HG03196 (cell line): ENCODE results near the gene NUBP1.

Experiments
- ATAC-seq: cut with Tn5 transposase; IDR thresholded peaks from one replicate; pipeline ENCODE4 v1.9.1; 2021; ENCODE audit not compliant: unreplicated experiment

The NUBP1 gene

DNA sequence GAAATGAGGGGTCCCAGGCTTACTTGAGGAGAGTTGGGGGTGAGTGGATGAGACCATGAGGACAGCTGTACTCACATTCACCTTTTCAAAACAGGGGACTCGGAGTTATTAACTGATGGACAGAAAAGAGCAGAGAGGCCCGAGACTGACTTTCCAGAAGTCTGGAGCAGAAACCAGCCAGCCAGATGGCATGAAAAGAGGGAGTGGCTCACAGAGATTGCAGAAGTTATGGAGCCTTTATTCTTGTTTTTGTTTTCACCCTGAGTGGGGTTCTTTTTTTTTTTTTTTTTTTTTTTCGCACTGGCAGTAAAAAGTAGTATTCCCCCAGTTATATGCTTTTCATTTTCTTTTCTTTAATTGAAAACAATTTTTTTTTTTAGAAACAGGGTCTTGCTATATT is 56.1 kb downstream of the NUBP1 start:
- ATAC-seq = no peak

DNA sequence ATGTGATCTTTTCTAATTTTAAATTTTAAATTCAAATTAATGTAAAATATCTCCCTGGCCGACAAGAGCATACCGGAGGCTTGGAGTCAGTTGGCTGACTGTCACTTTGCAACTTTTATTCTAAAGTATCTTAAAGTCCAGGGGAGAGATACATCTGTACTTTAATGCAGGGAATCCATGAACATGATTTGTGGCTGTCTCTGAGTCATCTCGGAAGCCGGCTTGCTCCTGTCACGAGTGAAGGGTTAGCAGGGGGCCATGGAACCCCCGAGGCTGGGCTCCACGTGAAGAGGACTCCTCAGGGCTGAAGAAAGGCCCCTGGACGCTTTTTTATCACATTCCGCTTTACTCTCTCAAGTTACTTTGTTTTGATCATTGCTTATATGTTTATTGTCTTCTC is 61.7 kb downstream of the NUBP1 start:
- ATAC-seq = no peak

DNA sequence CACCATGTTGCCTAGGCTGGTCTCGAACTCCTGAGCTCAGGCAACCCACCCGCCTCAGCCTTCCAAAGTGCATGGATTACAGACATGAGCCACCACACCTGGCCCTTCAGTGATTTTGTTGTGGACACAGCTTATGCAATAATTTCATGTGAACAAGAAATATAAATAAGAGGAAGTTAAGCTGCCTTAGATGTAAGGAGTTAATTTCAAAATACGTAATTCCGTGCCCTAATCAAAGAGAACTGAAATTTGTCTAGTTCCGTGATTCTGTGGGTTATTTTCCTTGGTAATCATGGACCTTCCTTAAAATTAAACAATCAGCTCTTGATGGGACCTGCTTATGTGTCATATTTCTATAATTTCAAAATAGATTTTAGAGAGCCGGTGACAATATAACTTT is 63.1 kb downstream of the NUBP1 start:
- no peak for ATAC-seq

DNA sequence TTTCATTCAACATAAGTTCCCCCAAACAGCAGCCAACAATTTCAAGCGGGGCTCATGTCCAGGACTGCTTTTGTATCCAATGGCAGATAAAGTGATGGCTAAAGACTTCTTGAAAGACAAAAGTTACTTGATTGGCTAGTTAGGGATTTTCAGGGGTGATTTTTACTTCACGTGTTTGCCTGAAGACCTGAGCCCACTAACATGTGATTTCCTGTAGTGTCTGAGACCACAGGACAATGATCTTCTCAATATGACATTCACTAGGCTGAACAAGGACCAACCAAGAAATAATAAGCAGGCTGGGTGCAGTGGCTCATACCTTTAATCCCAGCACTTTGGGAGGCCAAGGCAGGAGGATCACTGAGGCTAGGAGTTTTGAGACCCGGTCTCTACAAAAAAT is 64.6 kb downstream of the NUBP1 start:
- no peak for ATAC-seq

DNA sequence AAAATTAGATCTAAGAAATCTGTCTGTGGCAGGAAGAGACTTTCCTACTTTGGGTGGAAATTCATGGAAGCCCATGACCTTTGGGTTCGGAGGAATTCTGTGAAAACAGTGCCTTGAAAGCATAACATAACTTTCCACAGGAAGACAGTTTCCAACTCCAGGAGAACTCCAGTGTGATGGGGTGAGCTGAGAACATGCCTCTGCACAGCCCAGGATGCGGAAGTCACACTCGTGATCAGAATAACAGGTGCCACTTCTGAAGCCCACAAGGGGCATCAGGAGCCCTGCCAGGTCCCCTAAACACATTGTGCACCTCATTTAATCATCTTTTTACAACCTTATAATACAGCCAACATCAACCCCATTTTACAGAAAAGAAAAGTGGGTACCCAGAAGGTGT is 65.2 kb downstream of the NUBP1 start:
- no peak for ATAC-seq

DNA sequence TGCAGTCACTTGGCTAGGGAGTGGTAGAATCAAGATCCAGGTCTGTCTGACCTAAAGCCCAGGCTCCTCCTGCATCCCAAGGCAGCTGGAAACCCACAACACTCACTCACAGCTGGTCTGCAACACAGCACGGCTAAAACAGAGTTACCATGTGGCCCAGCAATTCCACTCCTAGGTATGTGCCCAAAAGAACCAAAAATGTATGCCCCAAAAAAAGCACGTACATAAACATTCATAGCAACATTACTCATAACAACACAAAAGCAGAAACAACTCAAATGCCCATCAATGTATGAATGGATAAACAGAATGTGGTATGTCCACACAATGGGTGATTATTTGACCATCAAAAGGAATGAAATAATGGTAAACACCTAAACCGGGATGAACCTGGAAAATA is 66.1 kb downstream of the NUBP1 start:
- ATAC-seq = no peak

DNA sequence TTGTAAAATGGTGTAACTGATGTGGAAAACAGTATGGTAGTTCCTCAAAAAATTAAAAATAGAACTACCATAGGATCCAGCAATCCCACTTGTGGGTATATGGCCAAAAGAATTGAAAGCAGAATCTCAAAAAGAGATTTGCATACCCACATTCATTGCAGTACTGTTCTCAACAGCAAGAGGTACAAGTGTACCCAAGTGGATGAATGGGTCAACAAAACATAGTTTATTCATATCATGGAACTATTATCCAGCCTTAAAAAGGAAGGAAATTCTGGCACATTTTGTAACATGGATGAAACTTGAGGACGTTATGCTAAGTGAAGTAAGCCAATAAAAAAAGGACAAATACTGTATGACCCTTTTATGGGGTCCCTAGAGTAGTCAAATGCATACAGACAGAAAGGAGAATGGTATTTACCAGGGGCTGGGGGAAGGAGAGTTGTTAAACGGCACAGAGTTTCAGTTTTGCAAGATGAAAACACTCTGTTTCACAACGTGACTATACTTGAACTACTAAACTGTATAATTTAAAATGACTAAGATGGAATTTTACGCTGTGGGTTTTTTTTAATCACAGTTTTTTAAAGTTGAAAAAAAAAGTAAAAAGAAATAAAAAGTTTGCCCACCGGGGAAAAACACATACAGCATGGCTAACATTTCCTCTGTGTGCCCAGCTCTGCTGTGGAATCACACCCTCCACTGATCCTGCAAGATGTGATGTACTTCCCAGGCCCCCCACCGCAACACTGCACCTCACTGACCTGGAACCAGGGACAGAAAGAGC is 68.9 kb downstream of the NUBP1 start:
- ATAC-seq = peak; percentile 66

DNA sequence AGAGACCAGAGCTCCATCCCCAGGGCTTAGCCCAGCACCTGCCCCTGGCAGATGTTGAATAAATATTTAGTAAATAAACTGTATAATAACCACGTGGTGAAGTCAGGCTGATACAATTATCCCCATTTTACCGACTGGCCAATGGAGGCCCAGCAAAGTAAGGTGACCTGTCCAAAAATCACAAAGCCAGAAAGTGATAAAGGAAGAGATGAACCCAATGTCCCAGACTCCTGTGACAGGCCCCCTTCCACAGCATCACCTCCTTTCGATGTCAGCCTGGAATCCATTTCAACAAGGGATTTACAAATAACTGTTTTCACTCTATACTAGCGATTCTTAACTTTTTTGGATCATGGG is 69.4 kb downstream of the NUBP1 start:
- no peak for ATAC-seq

DNA sequence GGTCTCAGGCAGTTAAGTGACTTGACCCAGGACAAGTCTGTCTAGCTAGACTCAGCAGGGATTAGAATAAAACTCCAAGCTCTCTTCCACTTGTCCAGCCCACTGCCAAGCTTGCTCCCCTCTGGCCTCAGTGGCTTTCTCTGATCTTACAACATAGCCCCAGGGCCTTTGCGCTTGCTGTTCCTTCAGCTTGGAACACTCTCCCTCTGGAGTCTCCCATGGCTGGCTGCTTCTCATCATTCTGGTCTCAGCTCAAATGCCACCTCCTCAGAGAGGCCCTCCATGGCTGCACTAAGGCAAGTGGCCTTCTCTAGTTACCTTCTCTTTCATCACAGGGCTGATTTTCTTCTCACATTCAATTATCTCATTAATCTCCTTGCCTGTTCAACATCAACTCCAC is 73.9 kb downstream of the NUBP1 start:
- ATAC-seq = no peak

DNA sequence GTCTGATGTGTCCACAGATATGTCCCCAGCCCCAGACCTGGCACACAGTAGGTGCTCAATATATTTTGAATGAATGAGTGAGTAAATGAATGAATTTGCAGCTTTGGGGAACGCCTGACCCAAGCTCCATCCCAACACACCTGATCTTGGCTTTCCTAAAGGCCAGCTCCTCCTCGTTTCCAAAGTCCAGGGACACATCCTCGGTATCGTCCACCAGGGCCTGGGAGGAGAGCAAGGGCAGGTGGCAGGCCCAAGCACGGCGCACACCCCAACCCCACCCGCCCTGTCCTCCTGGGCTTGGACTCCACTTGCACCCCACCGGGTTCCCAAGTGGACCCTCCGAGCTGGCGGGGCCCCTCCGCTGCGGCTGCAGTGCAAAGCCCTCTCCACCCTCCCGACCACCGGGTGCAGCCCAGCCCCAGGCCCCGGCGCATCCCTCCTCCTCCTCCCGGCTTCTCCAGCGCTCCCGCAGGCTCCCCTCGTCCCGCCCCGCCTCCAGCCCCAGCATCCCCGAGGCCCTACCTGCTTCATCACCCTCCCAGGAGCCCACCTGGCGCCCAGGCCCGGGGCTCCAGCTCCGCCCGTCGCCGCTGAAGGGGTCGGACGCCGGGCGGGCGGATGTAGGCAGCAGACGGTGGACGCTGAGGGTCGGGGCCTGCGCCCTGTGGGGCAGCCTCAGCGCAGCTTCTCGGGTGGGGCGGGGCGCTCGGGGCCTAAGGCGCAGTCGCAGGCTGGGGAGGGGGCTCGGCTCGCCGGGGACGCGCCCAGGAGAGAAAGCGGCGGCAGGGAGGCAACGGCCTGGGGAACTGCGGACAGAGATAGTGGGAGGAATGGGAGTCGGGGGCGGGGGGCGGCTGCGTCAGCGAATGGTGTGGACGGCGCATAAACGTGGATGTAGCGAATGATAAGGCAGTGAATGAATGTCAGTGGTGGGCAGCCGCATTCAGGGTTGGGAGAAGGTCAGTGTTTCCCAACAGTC is 74.6 kb downstream of the NUBP1 start, which contains the start of gene TVP23A:
Gene TVP23A, minus strand, starts transcription at position 832 of the 979 bp plus-strand sequence. Its CDS starts 301 bp downstream, at position 531.
- ATAC-seq = no peak
